ENCODE data around the gene SIRT5.

Gene SIRT5

GRCh38 chr6:13554929-13555333 lies 19.5 kb upstream of the SIRT5 start:
- TF ChIP-seq CTCF (IDR thresholded peaks at IDR 0.05; ENCODE audit: low read depth, low read length, missing control alignments), result no peak
- in situ Hi-C loops (cut with HindIII; ENCODE audit: low pct_ligation_motif_present, low sequenced_read_pairs), result no loop called here
- no peak for DNase-seq
- Histone ChIP-seq H3K27ac (no peak overlapping the region), H3K27me3 (replicated peaks) (no peaks in the 10 kb centered on the region), H3K4me3 (ENCODE audit: low read depth, low read length) (no peak overlapping the region), H3K36me3 (replicated peaks) (no peaks in the 10 kb centered on the region)

GRCh38 chr6:13557841-13558240 lies 16.6 kb upstream of the SIRT5 start:
- no peak for DNase-seq
- H3K36me3 ChIP-seq (replicated peaks), result no peaks in the 10 kb centered on the region
- in situ Hi-C loops (cut with HindIII; ENCODE audit: low pct_ligation_motif_present, low sequenced_read_pairs), result no loop called here
- no peak overlapping the region for H3K27ac ChIP-seq
- no peak for TF ChIP-seq CTCF (IDR thresholded peaks at IDR 0.05; ENCODE audit: low read depth, low read length, missing control alignments)
- H3K4me3 ChIP-seq (ENCODE audit: low read depth, low read length), result no peak overlapping the region
- H3K27me3 ChIP-seq (replicated peaks), result no peaks in the 10 kb centered on the region

DNA sequence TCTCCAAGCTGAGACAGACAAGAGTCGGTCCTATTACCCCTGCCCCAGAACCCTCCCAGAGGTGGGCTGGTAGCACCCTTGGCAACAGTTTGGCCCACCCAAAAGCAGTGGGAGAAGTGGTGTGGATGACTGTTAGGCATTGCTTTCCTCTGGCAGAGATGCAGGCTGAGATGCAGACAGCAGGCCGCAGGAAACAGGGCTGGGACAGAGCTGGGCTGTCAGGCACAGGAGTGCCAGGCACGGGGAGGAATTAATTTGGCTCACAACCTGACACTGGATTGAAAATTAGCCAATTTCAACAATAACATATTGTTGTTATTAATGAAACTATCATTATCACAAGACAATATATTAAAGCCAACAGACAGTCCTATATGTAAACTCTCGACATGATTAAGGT lies 15.7 kb upstream of the SIRT5 start:
- Histone ChIP-seq H3K4me3 (ENCODE audit: low read depth, low read length) (no peak overlapping the region), H3K36me3 (replicated peaks) (no peaks in the 10 kb centered on the region), H3K27me3 (replicated peaks) (no peaks in the 10 kb centered on the region), H3K27ac (no peak overlapping the region)
- TF ChIP-seq CTCF (IDR thresholded peaks at IDR 0.05; ENCODE audit: low read depth, low read length, missing control alignments), result no peak
- in situ Hi-C loops (cut with HindIII; ENCODE audit: low pct_ligation_motif_present, low sequenced_read_pairs), result no loop called here
- no peak for DNase-seq

GRCh38 chr6:13559251-13559650 lies 15.2 kb upstream of the SIRT5 start:
- no peaks in the 10 kb centered on the region for H3K27me3 ChIP-seq (replicated peaks)
- H3K4me3 ChIP-seq (ENCODE audit: low read depth, low read length), result no peak overlapping the region
- no peak overlapping the region for H3K27ac ChIP-seq
- in situ Hi-C loops (cut with HindIII; ENCODE audit: low pct_ligation_motif_present, low sequenced_read_pairs), result no loop called here
- TF ChIP-seq CTCF (IDR thresholded peaks at IDR 0.05; ENCODE audit: low read depth, low read length, missing control alignments), result no peak
- H3K36me3 ChIP-seq (replicated peaks), result no peaks in the 10 kb centered on the region
- no peak for DNase-seq

DNA sequence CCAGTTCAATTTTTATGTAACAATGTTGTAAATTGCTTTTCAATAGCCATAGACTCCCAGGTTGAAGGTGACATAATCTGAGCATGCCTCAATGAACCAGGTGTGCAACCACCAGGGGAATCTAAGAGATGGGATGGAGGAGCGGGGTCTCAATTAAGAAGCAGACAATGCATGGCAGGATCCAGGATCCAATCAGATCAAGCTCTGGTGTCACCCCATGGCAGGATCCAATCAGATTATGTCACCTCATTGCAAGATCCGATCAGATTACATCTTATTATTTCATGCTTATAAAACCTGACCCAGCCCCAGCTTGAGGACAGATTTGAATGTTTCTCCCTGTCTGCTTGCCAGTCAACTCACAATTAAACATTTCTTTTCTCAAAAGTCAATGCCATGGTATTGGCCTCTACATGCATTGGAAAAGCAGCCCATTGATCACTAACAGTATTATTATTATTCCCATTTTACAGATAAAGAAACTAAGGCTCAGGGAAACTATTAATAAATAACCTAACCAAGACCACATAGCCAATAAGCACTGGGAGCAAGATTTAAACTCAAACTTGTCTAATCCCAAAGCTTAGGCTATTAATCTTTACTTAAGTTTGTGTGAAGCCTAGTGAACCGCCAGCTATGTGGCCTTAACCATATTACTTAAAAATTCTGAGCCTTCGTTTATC lies 14.3 kb upstream of the SIRT5 start:
- Histone ChIP-seq H3K4me3 (ENCODE audit: low read depth, low read length) (no peak overlapping the region), H3K27ac (no peak overlapping the region), H3K27me3 (replicated peaks) (no peaks in the 10 kb centered on the region), H3K36me3 (replicated peaks) (no peaks in the 10 kb centered on the region)
- TF ChIP-seq CTCF (IDR thresholded peaks at IDR 0.05; ENCODE audit: low read depth, low read length, missing control alignments), result no peak
- in situ Hi-C loops (cut with HindIII; ENCODE audit: low pct_ligation_motif_present, low sequenced_read_pairs), result no loop called here
- DNase-seq, result no peak

DNA sequence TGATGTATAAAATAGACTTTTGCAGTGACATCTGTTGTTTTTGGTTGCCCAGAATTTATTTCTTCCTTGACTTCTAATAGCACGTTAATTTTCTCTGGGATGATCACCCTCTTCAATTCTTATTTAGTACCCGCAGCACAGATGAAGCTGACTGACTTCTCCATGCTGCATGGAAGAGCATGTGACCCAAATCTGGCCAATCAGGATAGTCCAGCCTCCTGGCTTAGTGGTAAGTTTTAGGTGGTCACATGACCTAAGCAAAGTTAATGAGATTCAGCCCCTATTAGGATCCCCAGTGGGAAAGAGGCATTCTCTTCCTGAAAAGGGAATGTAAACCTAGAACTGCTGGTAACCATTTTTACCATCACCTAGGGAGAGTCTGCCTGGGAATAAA lies 13.8 kb upstream of the SIRT5 start:
- H3K27me3 ChIP-seq (replicated peaks), result no peaks in the 10 kb centered on the region
- DNase-seq, result no peak
- no peak overlapping the region for H3K4me3 ChIP-seq (ENCODE audit: low read depth, low read length)
- TF ChIP-seq CTCF (IDR thresholded peaks at IDR 0.05; ENCODE audit: low read depth, low read length, missing control alignments), result no peak
- H3K36me3 ChIP-seq (replicated peaks), result no peaks in the 10 kb centered on the region
- in situ Hi-C loops (cut with HindIII; ENCODE audit: low pct_ligation_motif_present, low sequenced_read_pairs), result no loop called here
- no peak overlapping the region for H3K27ac ChIP-seq

All from brain microvascular endothelial cell (primary cell).